Omental fat pad (tissue), 4 donors: ENCODE results near the gene PAH. TPM values are rescaled to one million over a fixed set of nuclear protein-coding genes. Genes with fewer than 3 reads are reported as not detected.
A peak's percentile ranks its signal among the peaks of the same experiment; 100 is the strongest.

ENCODE experiments used
- ATAC-seq: fragments of 150-250 bp; one replicate; pipeline ENCODE4 v1.9.1; 2016; ENCODE audit warnings: mild to moderate bottlenecking, moderate library complexity; ENCODE audit not compliant: low FRiP score
- DNase-seq: peaks from one replicate; pipeline ENCODE4 v3.0.0-alpha.2; 2019; ENCODE audit warnings: low spot score
- total RNA-seq, 4 donors: library from RNA; depleted of rRNA; stranded (reverse); fragments of >200 nt; gene quantifications; one replicate each; pipeline ENCODE4 v1.1.0, GENCODE V29; 2016
- TF ChIP-seq, protein P1 (sequence below), 3 donors: fragments of 450-650 bp; IDR thresholded peaks; one replicate each; pipeline ENCODE4 v1.5.1; 2016 to 2017; ENCODE audit warnings: antibody characterized with exemption in 3 of 3, mild to moderate bottlenecking in 3 of 3, moderate library complexity in 2 of 3

PAH gene
- total RNA-seq, 4 donors from 2014 or later, result 0.74 TPM; not detected in 3

- TF ChIP-seq, protein P1, sequence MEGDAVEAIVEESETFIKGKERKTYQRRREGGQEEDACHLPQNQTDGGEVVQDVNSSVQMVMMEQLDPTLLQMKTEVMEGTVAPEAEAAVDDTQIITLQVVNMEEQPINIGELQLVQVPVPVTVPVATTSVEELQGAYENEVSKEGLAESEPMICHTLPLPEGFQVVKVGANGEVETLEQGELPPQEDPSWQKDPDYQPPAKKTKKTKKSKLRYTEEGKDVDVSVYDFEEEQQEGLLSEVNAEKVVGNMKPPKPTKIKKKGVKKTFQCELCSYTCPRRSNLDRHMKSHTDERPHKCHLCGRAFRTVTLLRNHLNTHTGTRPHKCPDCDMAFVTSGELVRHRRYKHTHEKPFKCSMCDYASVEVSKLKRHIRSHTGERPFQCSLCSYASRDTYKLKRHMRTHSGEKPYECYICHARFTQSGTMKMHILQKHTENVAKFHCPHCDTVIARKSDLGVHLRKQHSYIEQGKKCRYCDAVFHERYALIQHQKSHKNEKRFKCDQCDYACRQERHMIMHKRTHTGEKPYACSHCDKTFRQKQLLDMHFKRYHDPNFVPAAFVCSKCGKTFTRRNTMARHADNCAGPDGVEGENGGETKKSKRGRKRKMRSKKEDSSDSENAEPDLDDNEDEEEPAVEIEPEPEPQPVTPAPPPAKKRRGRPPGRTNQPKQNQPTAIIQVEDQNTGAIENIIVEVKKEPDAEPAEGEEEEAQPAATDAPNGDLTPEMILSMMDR (IDR thresholded peaks at IDR 0.05), result no peak
- ATAC-seq, result no peak
- no peak for DNase-seq
These were observed 34.0 kb upstream of the PAH start for GRCh38 chr12:102950950-102951619.

DNA sequence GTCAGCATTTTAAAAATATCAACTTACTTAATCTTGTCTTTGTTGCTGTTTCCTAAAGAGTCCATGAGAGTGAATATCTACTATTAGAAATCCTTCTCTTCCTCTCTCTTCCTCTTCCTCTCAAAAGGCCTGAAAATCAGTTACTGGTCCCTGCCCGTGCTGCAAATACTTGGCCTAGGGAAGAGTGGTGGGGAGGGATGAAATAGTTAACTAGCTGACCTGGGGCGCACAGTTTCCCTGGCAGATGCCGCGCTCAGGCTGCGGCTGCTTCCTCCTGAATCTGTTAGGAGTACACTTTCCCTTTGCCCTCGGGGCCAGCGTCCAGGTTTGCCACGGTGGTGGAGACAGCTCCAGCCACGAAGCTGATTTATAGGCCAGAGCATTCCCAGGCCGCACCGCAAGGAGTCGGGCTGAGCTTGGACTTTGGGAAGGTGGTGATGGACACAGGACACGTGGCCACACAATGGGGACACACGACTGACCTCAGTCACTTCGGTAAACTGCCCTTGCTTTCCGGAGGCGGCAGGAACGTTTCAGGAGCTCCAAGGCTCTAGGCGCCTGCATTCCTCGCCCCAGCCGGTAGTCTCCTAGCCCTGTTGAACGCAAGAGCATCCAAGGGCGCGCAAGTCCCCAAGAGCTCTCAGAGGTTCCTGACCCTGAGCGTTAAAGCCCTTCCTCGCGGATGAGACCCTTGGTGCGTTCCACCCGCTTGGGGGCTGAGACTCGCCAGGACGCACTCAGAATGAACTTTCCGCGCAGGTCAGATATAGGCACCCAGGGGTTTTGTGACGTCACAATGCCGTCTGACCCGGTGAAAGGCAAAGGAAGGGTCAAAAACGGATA, 33.3 kb upstream of the PAH start:
- TF ChIP-seq, protein P1 (IDR thresholded peaks at IDR 0.05), result no peak
- no peak for DNase-seq
- no peak for ATAC-seq

DNA sequence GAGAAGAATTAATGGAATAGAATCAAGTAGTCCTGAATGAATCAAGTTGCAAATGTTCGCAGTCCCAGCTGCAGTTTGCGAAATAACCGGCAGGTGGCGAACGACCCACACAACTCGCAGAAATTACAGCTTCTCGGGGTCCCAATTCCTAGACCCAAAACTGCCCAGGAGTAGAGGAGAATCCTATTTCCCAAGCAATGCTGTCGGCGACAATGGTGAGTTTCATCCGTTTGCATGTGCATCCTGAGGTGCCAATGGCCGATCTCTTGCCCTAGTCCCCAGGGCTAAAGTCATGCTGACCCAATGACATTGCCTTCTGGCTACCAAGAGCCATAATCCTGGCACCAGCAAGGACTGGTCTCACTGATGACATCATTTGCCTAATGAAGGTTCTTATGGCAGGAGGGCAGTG, 31.9 kb upstream of the PAH start:
- ATAC-seq, result no peak
- DNase-seq, result peak; percentile 60
- TF ChIP-seq, protein P1 (IDR thresholded peaks at IDR 0.05), result no peak

DNA sequence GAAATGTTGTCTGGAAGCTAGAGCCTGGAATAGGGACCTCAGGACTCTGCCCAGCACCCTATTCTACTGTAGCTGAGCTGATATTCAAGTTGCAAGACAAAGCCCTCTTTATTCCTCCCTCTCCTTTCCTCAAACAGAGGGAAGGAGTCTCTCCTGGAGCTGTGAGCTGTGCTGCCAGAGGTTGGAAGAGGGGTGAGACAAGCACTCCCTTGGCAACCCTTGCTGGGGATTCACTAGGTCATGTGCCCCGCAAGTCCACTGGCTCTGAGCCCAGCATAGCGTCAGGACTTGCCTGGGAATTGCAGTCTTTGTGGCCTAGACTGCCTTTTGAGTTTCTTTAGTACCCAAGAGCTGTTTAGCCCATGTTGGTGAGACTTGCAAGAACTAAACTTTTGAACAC, 29.0 kb upstream of the PAH start:
- TF ChIP-seq, protein P1 (IDR thresholded peaks at IDR 0.05), result no peak
- no peak for DNase-seq
- no peak for ATAC-seq

GRCh38 chr12:102939670-102940222, 22.7 kb upstream of the PAH start:
- TF ChIP-seq, protein P1 (IDR thresholded peaks at IDR 0.05), result no peak
- DNase-seq (no peak), ATAC-seq (no peak)

- DNase-seq (no peak), ATAC-seq (no peak)
- TF ChIP-seq, protein P1 (IDR thresholded peaks at IDR 0.05), result no peak
These were observed 22.0 kb upstream of the PAH start for GRCh38 chr12:102939059-102939458.
